Mucosa of gallbladder (tissue), 1 donor: ENCODE measurements around the gene ZNF664. TPM values are rescaled to one million over a fixed set of nuclear protein-coding genes. Genes with fewer than 3 reads are reported as not detected.

Experiments used
- DNase-seq: peaks from one replicate; pipeline ENCODE4 v3.0.0-alpha.2; 2020; ENCODE audit warnings: low spot score
- total RNA-seq: library from RNA; stranded (reverse); gene quantifications from one replicate; pipeline ENCODE4 v1.2.1, GENCODE V29; 2021
- donor health status: DM: no; HTN: no; CAD: no.

ZNF664 gene
- total RNA-seq, 1 donor from 2014 or later = 146 TPM

DNA sequence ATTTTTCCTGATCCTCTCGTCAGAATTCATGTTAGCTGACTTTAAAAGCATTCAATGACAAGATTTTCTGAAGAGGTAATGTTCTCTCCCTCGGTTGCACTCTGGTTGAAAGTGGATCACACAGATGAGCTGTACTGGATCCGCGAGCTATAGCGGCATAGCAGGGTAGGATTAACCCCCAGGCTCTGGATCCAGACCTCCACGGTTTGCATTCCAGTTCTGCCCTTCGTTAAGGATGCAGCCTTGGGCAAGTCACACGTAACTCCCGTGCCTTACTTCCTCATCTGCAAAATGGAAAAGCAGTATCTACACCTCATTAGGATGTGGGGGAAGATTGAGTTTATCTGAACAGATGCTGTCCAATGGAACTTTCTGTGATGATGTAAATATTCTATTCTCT is 14.1 kb upstream of the ZNF664 start:
- no peak for DNase-seq

DNA sequence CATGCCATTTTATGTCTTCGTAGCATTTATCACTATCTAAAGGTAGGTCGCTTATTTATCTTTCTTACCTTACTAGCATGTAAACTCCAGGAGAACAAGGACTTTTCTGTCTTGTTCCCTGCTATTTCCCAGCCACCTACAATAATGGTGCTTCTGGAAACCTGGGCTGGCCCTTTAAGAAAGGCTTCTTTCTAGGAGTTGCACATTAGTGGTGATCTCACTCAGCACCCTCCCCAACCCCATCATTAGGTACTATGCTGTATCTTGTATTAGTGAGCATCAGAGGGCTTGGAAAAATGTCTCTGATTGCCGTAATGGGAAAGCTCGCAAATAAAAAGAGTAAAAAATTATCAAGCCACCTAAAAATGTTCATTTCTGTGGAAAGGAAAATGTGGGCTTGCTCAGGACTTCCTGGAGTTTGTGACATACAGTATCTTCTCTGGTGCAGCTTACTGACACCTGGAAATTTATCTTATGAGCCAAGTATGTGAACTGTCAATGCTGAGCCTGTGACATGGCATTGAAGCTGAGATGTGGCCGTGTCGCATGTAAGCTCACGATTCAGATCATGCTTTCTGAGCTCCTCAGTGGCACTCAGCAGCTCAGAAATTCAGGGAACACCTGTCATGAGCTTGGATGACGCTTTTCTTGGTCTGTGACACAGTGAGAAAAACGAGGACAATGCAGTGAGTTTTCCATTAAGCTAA is 12.8 kb upstream of the ZNF664 start:
- DNase-seq = no peak

DNA sequence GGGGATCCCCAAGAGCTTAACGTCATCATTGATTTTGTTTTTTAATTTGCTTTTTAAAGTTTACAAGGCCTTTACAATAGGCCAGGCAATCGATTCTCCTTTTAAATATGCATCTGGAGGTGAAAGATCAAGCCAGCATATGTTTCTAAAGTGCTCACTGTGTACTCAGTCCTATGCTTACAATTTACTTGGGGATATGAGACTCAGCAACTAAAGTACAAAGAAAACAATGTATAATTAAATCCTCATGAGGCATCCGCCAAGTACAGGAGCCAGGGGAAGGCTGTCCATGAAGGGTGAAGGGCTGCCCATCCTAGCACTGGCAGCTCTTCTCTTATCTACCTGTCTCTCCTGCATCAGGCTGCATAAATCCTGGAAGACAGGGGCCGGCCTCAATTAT is 12.2 kb upstream of the ZNF664 start:
- DNase-seq = no peak

- DNase-seq = no peak
Observed at GRCh38 chr12:123961585-123962345, 11.2 kb upstream of the ZNF664 start.

DNA sequence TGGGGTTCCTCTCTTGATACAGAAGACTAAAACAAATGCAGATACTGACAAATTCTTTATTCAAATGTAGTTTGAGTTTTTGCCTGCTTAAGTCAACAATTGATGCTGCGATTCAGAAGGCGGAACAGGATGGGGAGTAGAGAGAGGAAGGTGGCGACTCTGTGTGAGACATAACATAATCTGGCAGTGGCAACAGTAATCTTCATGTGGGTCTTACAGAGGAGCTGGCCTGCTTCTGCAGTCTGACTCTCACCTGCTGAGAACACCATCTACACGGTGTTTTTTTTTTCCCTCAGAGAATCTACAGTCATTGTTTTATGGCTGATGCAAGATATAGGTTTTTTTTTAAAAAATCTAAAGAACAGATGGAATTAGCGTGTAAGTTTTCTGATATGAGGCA is 10.5 kb upstream of the ZNF664 start:
- no peak for DNase-seq

DNA sequence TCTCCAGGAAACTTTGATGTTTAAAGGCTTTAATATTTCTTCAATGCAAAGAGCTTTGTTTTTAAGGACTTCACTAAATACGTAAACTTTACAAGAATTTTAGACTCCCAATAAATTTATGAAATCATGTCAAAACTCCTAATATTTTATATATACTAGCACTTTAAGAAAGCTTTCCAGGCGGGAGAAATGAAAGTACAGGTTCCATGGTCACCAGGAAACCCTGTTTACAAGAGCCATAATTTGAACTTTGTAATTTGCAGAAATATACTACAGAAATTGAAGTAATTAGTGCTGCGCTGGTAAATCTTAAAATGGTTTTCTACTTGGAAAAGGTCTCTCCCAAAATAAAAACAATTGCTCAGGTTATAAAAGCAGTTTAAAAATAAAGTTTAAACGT is 9.2 kb upstream of the ZNF664 start:
- no peak for DNase-seq

- DNase-seq = no peak
Observed at GRCh38 chr12:123965382-123965781, 7.6 kb upstream of the ZNF664 start.

DNA sequence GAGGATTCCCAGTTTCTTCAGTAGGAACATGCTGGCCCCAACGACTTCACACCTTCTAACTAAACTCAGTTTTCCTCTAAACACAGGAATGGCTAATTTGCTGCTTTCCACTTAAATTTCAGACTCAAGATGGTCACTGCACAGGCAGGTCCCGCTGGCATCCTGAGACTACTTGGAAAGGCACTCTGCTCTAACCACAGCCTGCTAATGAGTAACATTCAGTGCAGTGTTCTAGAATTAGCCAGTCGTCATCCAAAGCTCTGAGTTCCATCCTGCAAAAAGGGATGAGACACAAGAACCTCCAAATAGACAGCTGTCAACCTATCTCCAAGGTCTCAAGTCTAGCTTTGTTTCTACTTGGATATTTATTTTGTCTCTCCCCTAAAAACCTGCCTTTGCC is 6.4 kb upstream of the ZNF664 start:
- DNase-seq = no peak

DNA sequence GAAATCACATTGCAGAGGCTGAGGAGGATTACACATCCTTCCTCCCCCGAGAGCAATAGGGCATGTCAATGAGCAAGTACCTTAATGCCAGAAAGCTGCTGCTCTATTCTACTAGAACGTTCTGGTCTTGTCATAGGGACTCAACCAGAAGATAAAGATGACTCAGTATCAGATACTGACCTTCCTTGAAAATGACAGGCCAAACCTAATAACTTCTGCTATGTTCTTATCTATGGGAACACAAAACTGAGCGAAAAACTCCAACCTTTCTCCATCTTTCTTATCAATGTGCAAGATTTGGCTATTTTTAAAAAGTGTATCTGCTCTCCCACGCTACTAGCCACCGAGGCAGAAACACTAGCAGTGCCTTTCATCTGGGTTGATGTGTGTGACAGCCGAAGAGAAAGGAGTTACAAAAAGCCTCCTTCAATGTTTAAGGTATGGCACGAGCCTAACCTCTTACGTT is 5.9 kb upstream of the ZNF664 start:
- DNase-seq = no peak

DNA sequence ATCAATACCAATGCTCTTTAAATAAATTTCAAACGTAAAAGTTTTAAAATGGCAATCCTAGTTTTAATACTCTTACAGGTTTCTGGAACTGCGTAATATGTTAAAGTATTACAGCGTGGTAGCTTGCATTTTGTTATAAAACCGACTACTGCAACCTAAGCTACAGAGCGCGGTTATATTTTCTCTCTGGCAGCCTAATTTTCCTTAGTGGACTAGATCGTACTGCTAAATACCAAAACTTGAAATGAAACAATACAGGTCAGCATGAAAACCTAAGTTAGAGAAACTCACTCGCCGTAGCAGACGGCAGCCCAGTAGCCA is 1.6 kb upstream of the ZNF664 start:
- no peak for DNase-seq

DNA sequence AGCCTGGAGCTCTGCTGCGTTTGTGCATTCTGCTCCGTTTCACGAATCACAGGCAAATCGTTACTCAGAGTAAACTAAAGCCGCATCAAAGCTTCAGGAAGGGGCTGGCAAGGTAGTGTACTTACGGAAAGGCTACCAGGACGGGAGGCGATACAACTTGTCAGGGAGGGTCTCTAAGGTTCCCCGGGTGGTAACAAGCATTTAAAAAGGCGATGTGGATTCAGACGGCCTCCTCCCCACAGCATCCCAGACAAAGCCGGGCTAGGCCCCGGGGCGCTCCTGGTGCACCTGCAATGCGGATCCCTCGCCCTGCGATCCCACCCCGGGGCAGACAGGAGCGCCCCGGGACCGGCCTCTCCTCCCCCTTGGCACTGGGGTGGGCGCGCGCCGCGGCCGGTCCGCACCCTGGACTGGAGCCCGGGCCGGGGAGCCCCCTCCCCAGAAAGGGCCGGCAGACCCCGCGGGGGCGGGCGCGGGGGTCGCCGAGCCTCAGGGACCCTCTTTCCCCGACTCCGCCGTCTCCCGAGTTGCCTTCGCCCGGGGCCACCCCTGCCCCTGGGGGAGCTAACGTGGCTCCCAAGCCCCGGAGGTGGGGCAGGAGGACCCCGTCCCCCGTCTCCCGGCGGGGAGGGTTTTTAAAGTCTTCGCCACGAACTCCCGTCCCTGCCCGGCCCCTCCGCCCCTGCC is 1.1 kb upstream of the ZNF664 start:
- peak; percentile 21 for DNase-seq

DNA sequence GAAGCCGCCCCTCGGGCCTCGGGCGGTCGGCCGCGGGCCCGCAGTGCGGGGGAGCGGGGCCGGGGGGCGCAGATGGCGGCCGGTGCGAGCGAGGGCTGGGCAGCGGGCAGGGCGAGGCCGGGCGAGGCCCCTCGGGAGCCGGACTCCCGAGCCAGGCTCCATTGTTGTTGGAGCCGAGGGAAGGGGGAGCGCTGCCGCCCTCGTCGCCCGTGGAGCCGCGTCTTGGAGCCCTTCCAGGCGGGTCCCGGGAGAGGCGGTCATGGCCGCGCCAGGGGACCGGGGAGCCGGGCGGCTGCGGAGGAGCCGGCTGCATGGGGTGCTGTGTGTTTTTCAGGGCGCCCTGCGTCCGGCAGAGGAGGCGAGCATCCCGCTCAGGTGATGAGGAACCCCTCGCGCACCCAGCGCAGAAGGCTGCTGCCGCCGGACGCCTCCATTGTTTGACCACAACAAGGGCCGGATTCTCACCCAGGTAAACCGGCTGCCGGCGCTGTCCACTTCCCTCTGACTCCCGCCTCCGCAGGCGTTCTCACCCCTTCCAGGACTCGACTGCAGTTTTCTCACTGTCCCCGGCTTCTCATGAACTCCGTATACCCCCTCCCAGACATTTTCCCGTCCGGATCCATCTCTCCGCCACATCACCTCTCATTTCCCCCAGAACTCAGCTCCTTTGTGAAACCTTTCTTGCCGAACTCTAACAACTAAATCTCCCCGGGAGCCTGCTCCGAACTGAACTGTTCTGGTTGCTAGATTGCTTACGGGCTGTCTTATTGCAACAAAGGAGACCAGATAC is 732 bp downstream of the ZNF664 start:
- peak; percentile 27 for DNase-seq

- DNase-seq = no peak
Observed at GRCh38 chr12:123976227-123976826, 3.3 kb downstream of the ZNF664 start.

DNA sequence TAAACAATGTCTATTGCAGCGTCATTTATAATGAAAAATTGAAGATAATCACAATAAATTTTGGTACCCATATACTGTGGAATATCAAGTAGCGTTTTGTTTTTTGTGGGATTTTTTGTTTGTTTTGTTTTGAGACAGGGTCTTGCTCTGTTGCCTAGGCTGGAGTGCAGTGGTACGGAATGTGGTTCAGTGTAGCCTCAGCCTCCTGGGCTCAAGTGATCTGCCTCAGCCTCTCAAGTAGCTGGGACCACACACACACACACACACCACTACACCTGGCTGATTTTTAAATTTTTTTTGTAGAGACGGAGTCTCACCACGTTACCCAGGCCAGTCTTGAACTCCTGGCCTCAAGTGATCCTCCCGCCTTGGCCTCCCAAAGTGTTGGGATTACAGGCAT is 6.6 kb downstream of the ZNF664 start:
- no peak for DNase-seq

DNA sequence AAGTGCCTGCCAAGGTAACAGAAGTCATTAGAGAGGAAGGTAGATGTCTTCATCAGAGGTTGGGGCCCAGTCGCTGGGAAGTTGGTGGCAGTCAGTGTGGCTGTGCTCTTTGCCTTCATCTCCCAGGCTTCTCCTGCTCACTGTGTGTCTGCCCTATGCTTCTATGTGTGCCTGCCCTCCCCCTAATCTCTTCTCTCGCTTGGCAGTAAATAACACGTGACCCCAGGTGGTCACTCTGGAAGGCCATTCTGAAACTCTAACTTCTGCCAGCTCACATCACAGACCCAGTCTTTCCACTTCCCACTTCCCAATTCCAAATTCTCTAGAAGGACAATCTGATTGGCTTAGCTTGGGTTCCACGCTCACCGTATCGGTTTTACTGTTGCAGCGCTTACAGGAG is 9.3 kb downstream of the ZNF664 start:
- no peak for DNase-seq

GRCh38 chr12:123983822-123984485 is 10.9 kb downstream of the ZNF664 start:
- DNase-seq = peak; percentile 51

DNA sequence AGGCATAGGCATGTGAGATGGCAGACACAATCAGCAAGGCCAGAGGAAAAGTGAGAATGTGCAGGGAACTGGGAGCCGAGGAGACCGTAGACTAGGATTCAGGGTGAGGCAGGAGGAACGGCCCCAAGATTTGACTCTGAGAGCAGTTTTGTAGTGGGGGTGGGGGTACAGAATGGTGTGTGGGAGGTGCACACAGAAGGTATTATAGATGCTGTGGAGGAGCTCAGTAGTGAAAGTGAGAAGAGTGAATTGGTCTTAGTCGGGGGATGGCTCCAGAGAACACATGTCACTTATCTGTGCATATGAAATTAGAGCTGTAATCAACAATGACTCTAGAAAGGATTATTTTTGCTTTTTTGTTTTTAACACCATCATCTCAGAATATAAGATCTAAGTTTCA is 11.9 kb downstream of the ZNF664 start:
- no peak for DNase-seq

DNA sequence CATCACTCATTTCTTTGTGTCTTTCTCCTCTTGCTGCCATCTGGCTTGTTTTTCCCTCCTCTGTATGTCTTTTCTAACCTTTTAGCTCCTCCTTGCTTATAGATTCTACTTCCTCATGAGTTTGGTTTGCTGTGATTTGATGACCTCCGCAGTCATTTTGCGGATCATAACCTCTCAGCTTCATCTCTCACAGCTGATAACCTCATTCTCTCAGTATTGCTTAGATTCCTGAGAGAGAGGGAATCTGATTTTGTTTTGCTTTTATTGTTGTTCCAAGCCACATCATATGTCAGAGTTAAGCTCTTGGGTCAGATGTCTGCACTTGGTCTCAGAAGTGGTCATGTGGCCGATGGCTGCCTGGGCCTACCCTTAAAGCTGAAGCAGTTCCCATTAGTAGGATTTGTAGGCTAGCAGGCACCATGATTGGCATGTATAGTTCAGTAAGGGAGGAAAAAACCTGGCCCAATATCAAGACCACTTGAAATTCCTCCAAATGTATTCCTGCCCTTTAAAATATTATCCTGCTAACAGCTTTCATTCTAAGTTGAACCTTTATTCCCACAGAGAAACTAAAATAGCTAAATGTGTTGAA is 13.5 kb downstream of the ZNF664 start:
- DNase-seq = no peak

DNA sequence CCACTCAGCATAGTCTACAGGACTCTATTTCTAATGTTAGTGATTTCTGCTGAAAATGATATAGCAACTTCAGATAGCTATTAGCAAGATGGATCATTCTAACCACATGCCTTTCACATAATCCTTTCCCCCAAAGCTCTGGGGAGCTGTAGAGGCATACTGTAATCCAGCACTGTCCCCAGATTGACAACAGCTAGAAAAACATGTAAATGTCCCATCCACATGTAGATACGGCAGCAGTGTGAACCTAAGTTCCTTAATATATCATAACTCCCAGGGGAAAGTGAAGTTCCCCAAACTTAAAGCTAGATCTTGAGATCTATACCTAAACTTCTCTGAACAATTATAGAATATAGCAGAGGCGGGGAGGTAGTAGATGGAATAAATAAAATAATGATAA is 14.0 kb downstream of the ZNF664 start:
- DNase-seq = no peak

GRCh38 chr12:123989168-123989567 is 16.2 kb downstream of the ZNF664 start:
- no peak for DNase-seq

DNA sequence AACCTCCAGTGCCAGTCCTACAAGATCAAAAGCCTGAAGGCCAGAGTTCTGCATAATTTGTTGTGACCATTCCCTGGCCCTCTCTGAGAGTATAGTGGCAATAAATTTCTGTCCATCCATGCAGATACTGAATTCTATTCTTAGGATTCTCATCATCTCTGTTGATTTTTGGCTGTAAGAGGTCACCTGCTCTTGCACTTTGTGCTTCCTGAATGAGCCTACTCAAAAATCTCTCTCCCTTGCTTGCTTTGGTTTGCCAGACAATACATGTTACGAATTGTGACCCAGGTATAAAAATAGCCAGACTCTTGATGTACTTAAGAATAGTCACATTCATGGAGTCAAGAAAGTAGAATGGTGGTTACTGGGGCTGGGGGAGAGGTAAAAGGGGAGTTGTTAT is 16.7 kb downstream of the ZNF664 start:
- DNase-seq = no peak
